ENCODE measurements around the gene PLPP4.

PLPP4 gene

GRCh38 chr10:120421250-120421649 lies 35.8 kb upstream of the PLPP4 start:
- no peak for TF ChIP-seq CTCF (IDR thresholded peaks at IDR 0.05)
- H3K36me3 ChIP-seq = no peaks in the 10 kb centered on the region
- H3K4me3 ChIP-seq (ENCODE audit: low read depth in 1 of 2, low read length in 1 of 2) = no peak overlapping the region
- H3K27me3 ChIP-seq = no peaks in the 10 kb centered on the region
- H3K9me3 ChIP-seq = no peaks in the 10 kb centered on the region
- H3K4me1 ChIP-seq (ENCODE audit: control insufficient read depth in 1 of 2, insufficient read depth in 1 of 2, low read depth in 1 of 2, low read length in 1 of 2) = no peaks in the 10 kb centered on the region
- H3K27ac ChIP-seq = no peak overlapping the region

- Histone ChIP-seq H3K4me3 (ENCODE audit: low read depth in 1 of 2, low read length in 1 of 2) (no peak overlapping the region), H3K36me3 (no peaks in the 10 kb centered on the region), H3K4me1 (ENCODE audit: control insufficient read depth in 1 of 2, insufficient read depth in 1 of 2, low read depth in 1 of 2, low read length in 1 of 2) (no peaks in the 10 kb centered on the region), H3K27me3 (no peaks in the 10 kb centered on the region), H3K27ac (no peak overlapping the region), H3K9me3 (no peaks in the 10 kb centered on the region)
- no peak for TF ChIP-seq CTCF (IDR thresholded peaks at IDR 0.05)
Measured at GRCh38 chr10:120422457-120422856, 34.6 kb upstream of the PLPP4 start.

GRCh38 chr10:120423431-120424197 lies 33.4 kb upstream of the PLPP4 start:
- Histone ChIP-seq H3K4me3 (ENCODE audit: low read depth in 1 of 2, low read length in 1 of 2) (no peak overlapping the region), H3K27ac (no peak overlapping the region), H3K27me3 (no peaks in the 10 kb centered on the region), H3K4me1 (ENCODE audit: control insufficient read depth in 1 of 2, insufficient read depth in 1 of 2, low read depth in 1 of 2, low read length in 1 of 2) (no peaks in the 10 kb centered on the region), H3K9me3 (no peaks in the 10 kb centered on the region), H3K36me3 (no peaks in the 10 kb centered on the region)
- TF ChIP-seq CTCF (IDR thresholded peaks at IDR 0.05) = peak; percentile 28

- TF ChIP-seq CTCF (IDR thresholded peaks at IDR 0.05) = no peak
- Histone ChIP-seq H3K9me3 (no peaks in the 10 kb centered on the region), H3K4me3 (ENCODE audit: low read depth in 1 of 2, low read length in 1 of 2) (no peak overlapping the region), H3K27ac (no peak overlapping the region), H3K36me3 (no peaks in the 10 kb centered on the region), H3K4me1 (ENCODE audit: control insufficient read depth in 1 of 2, insufficient read depth in 1 of 2, low read depth in 1 of 2, low read length in 1 of 2) (no peaks in the 10 kb centered on the region), H3K27me3 (no peaks in the 10 kb centered on the region)
Measured at GRCh38 chr10:120424198-120424464, 32.9 kb upstream of the PLPP4 start.

GRCh38 chr10:120426306-120426705 lies 30.7 kb upstream of the PLPP4 start:
- Histone ChIP-seq H3K27me3 (peaks cover 11% of the 10 kb centered on the region), H3K27ac (no peak overlapping the region), H3K36me3 (no peaks in the 10 kb centered on the region), H3K4me1 (ENCODE audit: control insufficient read depth in 1 of 2, insufficient read depth in 1 of 2, low read depth in 1 of 2, low read length in 1 of 2) (no peaks in the 10 kb centered on the region), H3K9me3 (no peaks in the 10 kb centered on the region), H3K4me3 (ENCODE audit: low read depth in 1 of 2, low read length in 1 of 2) (no peak overlapping the region)
- TF ChIP-seq CTCF (IDR thresholded peaks at IDR 0.05) = no peak
